HCT116 (cell line): ENCODE data around the gene HSPA2. TPM values are rescaled to one million over a fixed set of nuclear protein-coding genes. Genes with fewer than 3 reads are reported as not detected.

Experiments
- ATAC-seq: fragments of 200-7000 bp; cut with Tn5 transposase; 2 replicates; pipeline ENCODE4 v1.9.1; 2020; ENCODE audit warnings: mild to moderate bottlenecking, moderate library complexity
- BruUV-seq: library from RNA; stranded (reverse); fragments of 400-500 nt; replicated peaks from 2 replicates; lab custom pipeline; 2021; lab: Mats Ljungman, UMichigan
- CTCF ChIA-PET: fragments of 300-600 bp; sonication (Branson Sonifier 250); formaldehyde crosslinking; loops from one replicate; lab custom pipeline; 2021; ENCODE audit warnings: antibody characterized with exemption; lab: Charles Lee
- POLR2A ChIA-PET: fragments of 300-600, 350-600 bp; sonication (Branson Sonifier 250); formaldehyde crosslinking; loops from one replicate; lab custom pipeline; 2021; ENCODE audit warnings: antibody characterized with exemption; lab: Charles Lee
- RAD21 ChIA-PET, 2 experiments: fragments of 300-600 bp; sonication (Branson Sonifier 250); formaldehyde crosslinking; loops; one replicate each; lab custom pipeline; 2023; ENCODE audit warnings: low total read pairs in 2 of 2; ENCODE audit not compliant: uncharacterized antibody in 2 of 2, unreplicated experiment in 2 of 2, low non-redundant PET in 1 of 2; lab: Charles Lee
- DNase-seq: peaks from one replicate; pipeline ENCODE4 v3.0.0-alpha.2; 2010; ENCODE audit warnings: low read depth, low spot score
- H2AFZ ChIP-seq: fragments of 200-600 bp; shearing (Covaris generic), sonication (generic); 2 replicates; pipeline ENCODE4 v1.6.1; 2017; ENCODE audit warnings: low read depth, mixed run types, mixed read lengths, antibody characterized with exemption, low read length; ENCODE audit not compliant: poor library complexity, severe bottlenecking
- H3K27ac ChIP-seq: 2 replicates; pipeline ENCODE4 v1.5.1; 2012; ENCODE audit warnings: low read depth, low read length
- H3K27me3 ChIP-seq: fragments of 200-600 bp; sonication (generic); 2 replicates; pipeline ENCODE4 v1.6.1; 2016; ENCODE audit warnings: mixed run types, low read length, mixed read lengths; ENCODE audit not compliant: insufficient read depth
- H3K36me3 ChIP-seq, 2 experiments: fragments of 200-500 bp in 1 of 2; fragments of 200-600 bp in 1 of 2; sonication (Bioruptor generic) in 1 of 2; sonication (generic) in 1 of 2; 2 replicates each; pipeline versions ENCODE4 v1.5.1 to v1.6.1; 2014 to 2016; ENCODE audit warnings: low read length in 2 of 2, inconsistent platforms in 1 of 2, mixed read lengths in 1 of 2, mixed run types in 1 of 2; ENCODE audit not compliant: insufficient read depth in 2 of 2, control insufficient read depth in 1 of 2
- H3K4me1 ChIP-seq, 2 experiments: fragments of 200-600 bp in 1 of 2; sonication (generic) in 1 of 2; 2 replicates each; pipeline versions ENCODE4 v1.5.1 to v1.6.1; 2012 to 2017; ENCODE audit warnings: low read length in 2 of 2, inconsistent platforms in 1 of 2, mild to moderate bottlenecking in 1 of 2, mixed read lengths in 1 of 2, mixed run types in 1 of 2, moderate library complexity in 1 of 2; ENCODE audit not compliant: insufficient read depth in 2 of 2, control insufficient read depth in 1 of 2
- H3K4me2 ChIP-seq: fragments of 200-600 bp; sonication (generic); 2 replicates; pipeline ENCODE4 v1.6.1; 2017; ENCODE audit warnings: mixed run types, low read length, mixed read lengths
- H3K4me3 ChIP-seq, 2 experiments: fragments of 200-600 bp in 1 of 2; sonication (generic) in 1 of 2; replicated peaks in 1 of 2; 2 replicates each; pipeline ENCODE4 v1.5.1; 2011 to 2016; ENCODE audit warnings: low read length in 2 of 2, control low read depth in 1 of 2, low read depth in 1 of 2, mild to moderate bottlenecking in 1 of 2, mixed read lengths in 1 of 2, mixed run types in 1 of 2
- H3K79me2 ChIP-seq: fragments of 200-600 bp; sonication (generic); 2 replicates; pipeline ENCODE4 v1.6.1; 2017; ENCODE audit warnings: mild to moderate bottlenecking, mixed run types, low read length, moderate library complexity, mixed read lengths; ENCODE audit not compliant: insufficient read depth
- H3K9ac ChIP-seq: fragments of 200-600 bp; sonication (generic); 2 replicates; pipeline ENCODE4 v1.6.1; 2016; ENCODE audit warnings: low read length, mixed read lengths
- H3K9me2 ChIP-seq: fragments of 200-600 bp; sonication (generic), shearing (Covaris generic); 2 replicates; pipeline ENCODE4 v1.6.1; 2017; ENCODE audit warnings: mixed run types, mild to moderate bottlenecking, moderate library complexity; ENCODE audit not compliant: insufficient read depth
- H3K9me3 ChIP-seq, 2 experiments: fragments of 200-500 bp in 1 of 2; fragments of 200-600 bp in 1 of 2; sonication (Bioruptor generic) in 1 of 2; sonication (generic) in 1 of 2; 2 replicates each; pipeline ENCODE4 v1.6.1; 2014 to 2017; ENCODE audit warnings: low read length in 2 of 2, mixed read lengths in 2 of 2, inconsistent platforms in 1 of 2, low read depth in 1 of 2, mild to moderate bottlenecking in 1 of 2, mixed run types in 1 of 2, moderate library complexity in 1 of 2; ENCODE audit not compliant: control insufficient read depth in 1 of 2, insufficient read depth in 1 of 2
- H4K20me1 ChIP-seq: fragments of 200-600 bp; sonication (generic), shearing (Covaris generic); 2 replicates; pipeline ENCODE4 v1.6.1; 2017; ENCODE audit warnings: mixed run types, mild to moderate bottlenecking, moderate library complexity; ENCODE audit not compliant: insufficient read depth
- CTCF ChIP-seq, 3 experiments: fragments of 200-600 bp in 1 of 3; sonication (generic) in 1 of 3; IDR thresholded peaks in 2 of 3; conservative IDR thresholded peaks in 1 of 3; 2 replicates each; pipeline ENCODE4 v1.5.1; 2012 to 2017; ENCODE audit warnings: low read depth in 2 of 3, low read length in 2 of 3, antibody characterized with exemption in 1 of 3, borderline replicate concordance in 1 of 3, control low read depth in 1 of 3, mild to moderate bottlenecking in 1 of 3, mixed read lengths in 1 of 3, mixed run types in 1 of 3, moderate library complexity in 1 of 3; ENCODE audit not compliant: insufficient read depth in 1 of 3
- EGR1 ChIP-seq: IDR thresholded peaks from 2 replicates; pipeline ENCODE4 v1.6.1; 2012; ENCODE audit warnings: low read depth
- EZH2 ChIP-seq: fragments of 200-600 bp; sonication (generic); IDR thresholded peaks from 2 replicates; pipeline ENCODE4 v1.6.1; 2017; ENCODE audit warnings: antibody characterized with exemption, mixed run types
- MAX ChIP-seq: IDR thresholded peaks from 2 replicates; pipeline ENCODE4 v1.6.1; 2012
- POLR2A ChIP-seq: IDR thresholded peaks from 2 replicates; pipeline ENCODE4 v1.7.0; 2011; ENCODE audit warnings: borderline replicate concordance; ENCODE audit not compliant: insufficient read depth, insufficient read length; ENCODE audit errors: extremely low read depth
- POLR2AphosphoS5 ChIP-seq: IDR thresholded peaks from 2 replicates; pipeline ENCODE4 v1.6.1; 2011; ENCODE audit warnings: mild to moderate bottlenecking, low read depth, low read length, moderate library complexity
- RAD21 ChIP-seq: IDR thresholded peaks from 2 replicates; pipeline ENCODE4 v1.6.1; 2012; ENCODE audit warnings: low read depth, mild to moderate bottlenecking
- REST ChIP-seq: IDR thresholded peaks from 2 replicates; pipeline ENCODE4 v1.6.1; 2012; ENCODE audit warnings: low read depth
- SP1 ChIP-seq: IDR thresholded peaks from 2 replicates; pipeline ENCODE4 v1.6.1; 2012; ENCODE audit warnings: low read depth
- SRF ChIP-seq: IDR thresholded peaks from 2 replicates; pipeline ENCODE4 v1.6.1; 2012; ENCODE audit warnings: low read depth
- ZBTB33 ChIP-seq: IDR thresholded peaks from 2 replicates; pipeline ENCODE4 v1.6.1; 2011; ENCODE audit warnings: mild to moderate bottlenecking, low read length, moderate library complexity; ENCODE audit not compliant: insufficient replicate concordance; ENCODE audit errors: extremely low read depth
- ZFX ChIP-seq: fragments of 450-650 bp; IDR thresholded peaks from 2 replicates; pipeline ENCODE4 v1.6.1; 2017
- intact Hi-C: fragments of 100-400 bp; cut with micrococcal nuclease; formaldehyde crosslinking; loops from 2 replicates; pipeline ENCODE4 v1.10.0; 2022
- total RNA-seq: library from RNA; stranded (reverse); gene quantifications from one replicate; pipeline ENCODE4 v1.2.1, GENCODE V29; 2021; ENCODE audit not compliant: unreplicated experiment

The HSPA2 gene
- total RNA-seq, 1 experiment from 2014 or later: 2.5 TPM

GRCh38 chr14:64506721-64507120, 33.8 kb upstream of the HSPA2 start:
- H3K27me3 ChIP-seq: no peaks in the 10 kb centered on the region
- POLR2A ChIA-PET: no interaction called here
- intact Hi-C loops: no loop called here
- no peak for ATAC-seq
- 0 out of 2 replicates have a peak, but pooled peaks cover 3% of the 10 kb centered on the region for H4K20me1 ChIP-seq
- no peak overlapping the region for H3K9ac ChIP-seq
- H3K9me3 ChIP-seq: no peaks in the 10 kb centered on the region
- peak overlapping the region; percentile 27 for H3K4me2 ChIP-seq
- H2AFZ ChIP-seq: no peak overlapping the region
- RAD21 ChIA-PET: no interaction called here
- no TSS peak for BruUV-seq
- TF ChIP-seq POLR2AphosphoS5 (no peak), REST (no peak), RAD21 (no peak)
- CTCF ChIA-PET: no interaction called here
- peaks cover 79% of the 10 kb centered on the region for H3K79me2 ChIP-seq
- no peaks in the 10 kb centered on the region for H3K9me2 ChIP-seq
- no peaks in the 10 kb centered on the region for H3K36me3 ChIP-seq
- no peak overlapping the region for H3K4me3 ChIP-seq
- H3K4me1 ChIP-seq: peaks cover 25 to 59% of the 10 kb centered on the region in 2 experiments
- DNase-seq: no peak
- no peak overlapping the region for H3K27ac ChIP-seq

GRCh38 chr14:64507376-64508156, 33.0 kb upstream of the HSPA2 start:
- Histone ChIP-seq H3K9me2 (no peaks in the 10 kb centered on the region), H2AFZ (no peak overlapping the region), H3K9me3 (no peaks in the 10 kb centered on the region), H3K4me3 (no peak overlapping the region), H3K79me2 (peaks cover 79% of the 10 kb centered on the region), H4K20me1 (0 out of 2 replicates have a peak, but pooled peaks cover 3% of the 10 kb centered on the region), H3K4me1 (peaks cover 18 to 51% of the 10 kb centered on the region in 2 experiments; a peak in 3 of 4 replicates), H3K27ac (no peak overlapping the region), H3K27me3 (no peaks in the 10 kb centered on the region), H3K36me3 (no peaks in the 10 kb centered on the region), H3K4me2 (peak overlapping the region; percentile 27), H3K9ac (no peak overlapping the region)
- intact Hi-C loops: no loop called here
- ATAC-seq (no peak), DNase-seq (no peak)
- BruUV-seq: no TSS peak
- RAD21 ChIA-PET: no interaction called here
- CTCF ChIA-PET: no interaction called here
- POLR2A ChIA-PET: no interaction called here
- TF ChIP-seq ZFX (no peak), CTCF (IDR thresholded peaks at IDR 0.05 in 2 of 3, conservative IDR thresholded peaks at IDR 0.05 in 1 of 3; ENCODE audit: borderline replicate concordance in 1 of 3, insufficient read depth in 1 of 3, low read depth in 2 of 3, low read length in 2 of 3) (no peak), EGR1 (no peak), EZH2 (no peak), ZBTB33 (no peak), SP1 (no peak), MAX (no peak), POLR2A (no peak), SRF (no peak)
